SW 1271 (cell line): Measurements from ENCODE around the gene APBA2.

Experiments used
- DNase-seq, 2 experiments: peaks; one replicate each; lab custom pipeline; 2025; lab: John Stamatoyannopoulos, UW

Gene APBA2

GRCh38 chr15:28896951-28897350, 11.2 kb downstream of the APBA2 start:
- no peak for DNase-seq

GRCh38 chr15:28897861-28898585, 12.2 kb downstream of the APBA2 start:
- DNase-seq: no peak

DNA sequence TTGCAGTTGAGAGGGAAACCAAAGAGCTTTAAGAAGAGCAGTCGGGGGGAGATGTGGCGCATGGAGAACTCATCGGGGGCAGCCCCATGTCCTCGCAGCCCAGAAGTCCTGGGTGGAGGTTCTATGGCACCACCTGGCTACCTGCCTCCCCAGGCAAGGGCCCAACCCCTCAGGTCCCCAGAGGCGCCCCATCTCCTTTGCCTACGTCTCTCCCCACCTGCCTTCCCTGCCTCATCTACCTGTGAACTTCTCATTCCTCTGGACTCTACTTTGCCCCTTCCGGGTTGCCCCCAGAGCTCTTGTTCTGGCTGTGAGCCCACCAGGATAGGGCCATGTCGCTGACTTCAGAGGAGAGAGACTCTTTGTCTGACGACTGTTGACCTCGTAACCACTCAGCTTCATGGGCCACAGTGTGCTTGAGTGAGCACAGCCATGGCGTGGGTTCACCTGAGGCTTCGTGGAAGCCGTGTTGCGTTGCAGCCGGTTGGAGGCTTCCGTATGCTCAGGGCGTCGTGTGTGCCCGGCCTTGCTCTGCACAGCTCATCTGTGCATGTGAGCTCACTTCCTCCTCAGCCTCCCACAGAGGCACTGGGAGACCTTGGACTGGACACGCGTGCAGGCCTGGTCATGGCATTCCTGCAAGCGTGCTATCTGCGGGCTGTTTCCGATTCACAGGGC, 13.4 kb downstream of the APBA2 start:
- no peak for DNase-seq

GRCh38 chr15:28900041-28900891, 14.5 kb downstream of the APBA2 start:
- DNase-seq: no peak

GRCh38 chr15:28900892-28901586, 15.3 kb downstream of the APBA2 start:
- DNase-seq: no peak

DNA sequence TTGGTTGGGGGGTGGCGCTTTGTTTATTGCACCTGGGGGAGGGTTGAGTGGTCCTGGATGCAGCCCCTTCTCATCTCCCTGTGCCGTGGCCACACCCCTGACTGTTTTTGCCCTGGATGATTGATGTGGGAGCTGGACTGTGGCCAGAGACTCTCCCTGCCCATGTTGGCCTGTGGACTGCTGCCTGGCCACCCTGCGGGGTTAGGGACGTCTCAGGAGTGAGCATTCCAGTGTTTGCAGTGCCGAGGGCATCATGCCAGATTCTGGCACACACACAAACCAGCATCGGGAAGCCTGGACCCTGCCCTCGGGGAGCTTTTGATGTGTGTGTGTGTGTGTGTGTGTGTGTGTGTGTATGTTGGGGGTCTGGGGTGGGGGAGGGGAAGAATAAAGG, 15.8 kb downstream of the APBA2 start:
- no peak for DNase-seq

- no peak for DNase-seq
Measured at GRCh38 chr15:28901987-28902745, 16.4 kb downstream of the APBA2 start.

GRCh38 chr15:28902856-28903255, 17.1 kb downstream of the APBA2 start:
- no peak for DNase-seq

DNA sequence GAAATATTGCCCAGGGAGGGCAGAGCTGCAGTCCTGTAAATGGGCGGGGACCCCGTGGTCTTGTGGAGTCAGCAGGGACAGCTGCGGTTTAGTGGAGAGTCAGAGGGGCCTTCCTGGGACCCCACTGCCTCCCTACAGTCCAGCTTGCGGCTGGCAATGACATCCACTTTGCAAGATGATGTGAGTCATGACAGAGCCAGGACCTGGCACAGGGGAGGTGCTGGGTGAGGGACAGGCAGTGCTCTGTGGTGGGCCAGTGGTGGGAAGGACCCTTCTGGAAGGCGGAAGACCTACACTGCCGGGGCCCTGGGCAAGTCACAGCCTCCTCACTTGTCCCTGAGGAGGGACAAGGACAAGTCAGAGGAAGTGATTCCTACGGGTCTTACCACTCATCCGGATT, 17.8 kb downstream of the APBA2 start:
- DNase-seq: no peak

- no peak for DNase-seq
Measured at GRCh38 chr15:28904003-28904402, 18.2 kb downstream of the APBA2 start.

DNA sequence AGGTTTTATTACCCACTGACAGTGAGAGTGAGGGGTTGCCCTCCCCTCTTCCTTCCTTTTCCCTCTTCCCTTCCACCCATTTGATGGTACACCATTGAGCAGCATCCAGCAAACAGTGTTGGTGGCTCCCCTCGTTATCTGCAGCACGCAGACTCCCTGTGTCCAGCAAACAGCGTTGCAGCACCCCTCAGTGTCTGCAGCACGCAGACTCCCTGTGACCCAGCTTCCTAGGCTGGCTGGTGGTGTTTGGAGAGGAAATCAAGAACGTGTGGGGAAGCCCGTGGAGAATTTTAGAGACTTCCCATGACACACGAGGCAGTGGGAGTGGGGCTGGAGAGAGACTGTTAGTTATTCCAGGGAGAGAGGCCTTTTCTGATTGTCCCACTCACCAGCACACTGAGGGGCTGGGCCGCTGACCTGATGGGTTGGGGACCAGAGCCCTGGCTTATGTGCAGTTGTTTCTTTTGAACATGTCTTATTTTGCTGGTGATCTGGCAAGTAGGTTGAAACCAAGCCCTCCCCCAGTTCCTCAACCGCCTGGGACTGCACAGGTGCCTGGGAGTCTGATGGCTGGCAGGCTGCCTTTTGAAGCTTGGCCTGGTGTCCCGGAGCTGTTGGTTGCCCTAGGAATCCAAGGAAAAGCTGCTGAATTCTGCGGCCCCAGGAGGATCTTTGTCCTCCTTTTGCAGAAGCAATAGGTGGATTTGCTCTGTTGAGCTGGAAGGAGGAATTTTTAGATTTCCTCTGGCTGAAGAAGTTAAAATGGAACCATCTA, 19.0 kb downstream of the APBA2 start:
- DNase-seq: no peak

DNA sequence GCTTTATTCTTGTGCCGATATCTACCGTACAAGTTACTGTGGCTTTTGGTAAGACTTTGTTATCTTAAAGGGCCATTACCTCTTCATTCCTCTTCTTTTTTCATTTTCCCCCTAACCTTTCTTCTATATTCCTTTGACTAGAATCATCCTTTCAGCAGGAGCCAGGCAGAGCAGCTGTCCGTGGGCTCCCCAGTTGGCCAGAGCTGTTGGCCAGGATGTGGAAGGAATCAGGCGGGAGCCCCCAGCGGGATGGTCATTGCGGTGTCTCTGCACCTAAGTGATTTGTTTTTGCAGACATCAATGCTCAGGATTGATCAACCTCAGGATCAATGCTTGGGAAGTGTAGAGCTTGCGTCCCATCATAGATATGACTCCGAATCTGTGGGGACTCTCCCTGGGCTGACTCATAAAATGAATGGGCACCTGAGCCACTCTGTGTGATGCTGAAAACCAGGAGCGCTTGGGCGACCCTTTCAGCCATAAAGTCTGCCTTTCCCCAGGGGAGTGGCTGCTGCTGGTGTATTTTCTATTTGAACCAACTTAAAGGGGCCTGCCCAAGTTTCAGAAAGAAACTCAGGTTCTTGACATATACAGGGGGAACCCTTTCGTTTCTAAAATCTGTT, 21.7 kb downstream of the APBA2 start:
- no peak for DNase-seq

GRCh38 chr15:28909958-28910500, 24.3 kb downstream of the APBA2 start:
- DNase-seq: no peak

GRCh38 chr15:28911310-28911931, 25.6 kb downstream of the APBA2 start:
- DNase-seq: no peak

GRCh38 chr15:28912422-28912821, 26.6 kb downstream of the APBA2 start:
- no peak for DNase-seq

DNA sequence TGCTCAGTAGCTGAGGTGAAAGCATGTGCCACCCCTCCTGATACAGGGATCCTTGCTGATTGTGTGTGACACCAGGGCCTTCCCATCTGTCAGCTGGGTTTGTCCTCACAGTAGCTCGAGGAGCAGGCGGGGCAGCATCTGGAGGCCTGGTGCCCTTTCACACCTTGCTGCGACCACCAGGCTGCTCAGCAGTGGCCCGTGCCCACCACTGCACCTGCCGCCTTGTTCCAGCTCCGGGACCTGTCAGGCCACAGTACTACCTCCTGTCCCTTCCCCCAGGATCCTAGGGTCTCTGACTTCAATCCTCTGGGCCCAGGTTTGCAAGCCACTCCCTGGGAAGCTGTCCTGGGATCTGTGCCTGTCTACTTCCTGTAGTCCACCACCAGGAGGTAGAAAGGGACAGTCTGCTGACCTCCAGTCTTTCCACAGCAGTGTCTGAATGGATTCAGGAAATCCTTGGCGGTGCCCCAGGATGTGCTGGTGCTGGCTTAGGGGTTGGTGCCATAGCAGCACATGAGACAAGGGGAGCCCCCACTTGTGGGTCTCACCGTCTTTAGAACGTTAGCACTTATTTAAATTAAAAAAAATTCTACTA, 27.5 kb downstream of the APBA2 start:
- no peak for DNase-seq

DNA sequence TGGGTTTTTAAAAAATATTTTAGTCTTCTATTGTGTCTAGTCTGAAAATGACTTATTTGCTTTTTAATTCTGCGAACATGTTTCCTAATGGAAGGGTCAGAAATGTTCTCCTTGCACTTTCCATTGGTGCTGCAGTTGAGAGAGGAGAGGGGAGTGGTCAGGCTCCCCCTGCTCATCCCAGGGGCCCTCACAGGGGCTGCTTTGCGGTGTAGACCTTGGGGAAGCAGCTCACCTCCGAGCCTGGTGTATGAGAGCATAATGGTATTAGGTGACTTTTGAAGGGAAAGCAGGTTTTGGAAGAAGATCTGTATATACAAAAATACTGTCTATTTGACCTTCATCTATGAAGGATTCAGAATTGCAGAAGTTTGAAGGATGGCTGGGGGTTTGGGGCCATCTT, 28.3 kb downstream of the APBA2 start:
- no peak for DNase-seq

GRCh38 chr15:28914483-28915023, 28.8 kb downstream of the APBA2 start:
- DNase-seq: no peak
